ENCODE data around the gene DNAH17.

Gene DNAH17

GRCh38 chr17:78446833-78447232 lies 130.4 kb downstream of the DNAH17 start:
- DNase-seq = no peak

GRCh38 chr17:78444392-78444791 lies 132.8 kb downstream of the DNAH17 start:
- no peak for DNase-seq

- DNase-seq = no peak
Observed at GRCh38 chr17:78442648-78443218, 134.5 kb downstream of the DNAH17 start.

GRCh38 chr17:78441271-78441971 lies 135.8 kb downstream of the DNAH17 start:
- DNase-seq = no peak

- no peak for DNase-seq
Observed at GRCh38 chr17:78438694-78439325, 138.4 kb downstream of the DNAH17 start.

GRCh38 chr17:78438271-78438691 lies 138.9 kb downstream of the DNAH17 start:
- no peak for DNase-seq

- DNase-seq = no peak
Observed at GRCh38 chr17:78437508-78438169, 139.6 kb downstream of the DNAH17 start.

GRCh38 chr17:78435330-78436005 lies 141.7 kb downstream of the DNAH17 start:
- DNase-seq = no peak

GRCh38 chr17:78434455-78435329 lies 142.5 kb downstream of the DNAH17 start:
- DNase-seq = no peak

GRCh38 chr17:78433780-78434335 lies 143.3 kb downstream of the DNAH17 start:
- DNase-seq = no peak

GRCh38 chr17:78433013-78433727 lies 144.0 kb downstream of the DNAH17 start:
- DNase-seq = no peak

- no peak for DNase-seq
Observed at GRCh38 chr17:78432226-78433012, 144.8 kb downstream of the DNAH17 start.

- DNase-seq = no peak
Observed at GRCh38 chr17:78431692-78431958, 145.6 kb downstream of the DNAH17 start.

GRCh38 chr17:78430892-78431691 lies 146.1 kb downstream of the DNAH17 start:
- DNase-seq = no peak

- DNase-seq = no peak
Observed at GRCh38 chr17:78429618-78429995, 147.6 kb downstream of the DNAH17 start.

- DNase-seq = no peak
Observed at GRCh38 chr17:78428836-78429617, 148.2 kb downstream of the DNAH17 start.

GRCh38 chr17:78428025-78428575 lies 149.1 kb downstream of the DNAH17 start:
- DNase-seq = no peak

GRCh38 chr17:78427140-78427539 lies 150.1 kb downstream of the DNAH17 start:
- DNase-seq = no peak
